Measurements from ENCODE around the gene ARFGAP3. TPM values are rescaled to one million over a fixed set of nuclear protein-coding genes. Genes with fewer than 3 reads are reported as not detected.

ARFGAP3 gene
- total RNA-seq, 1 experiment from 2014 or later = 37.8 TPM

DNA sequence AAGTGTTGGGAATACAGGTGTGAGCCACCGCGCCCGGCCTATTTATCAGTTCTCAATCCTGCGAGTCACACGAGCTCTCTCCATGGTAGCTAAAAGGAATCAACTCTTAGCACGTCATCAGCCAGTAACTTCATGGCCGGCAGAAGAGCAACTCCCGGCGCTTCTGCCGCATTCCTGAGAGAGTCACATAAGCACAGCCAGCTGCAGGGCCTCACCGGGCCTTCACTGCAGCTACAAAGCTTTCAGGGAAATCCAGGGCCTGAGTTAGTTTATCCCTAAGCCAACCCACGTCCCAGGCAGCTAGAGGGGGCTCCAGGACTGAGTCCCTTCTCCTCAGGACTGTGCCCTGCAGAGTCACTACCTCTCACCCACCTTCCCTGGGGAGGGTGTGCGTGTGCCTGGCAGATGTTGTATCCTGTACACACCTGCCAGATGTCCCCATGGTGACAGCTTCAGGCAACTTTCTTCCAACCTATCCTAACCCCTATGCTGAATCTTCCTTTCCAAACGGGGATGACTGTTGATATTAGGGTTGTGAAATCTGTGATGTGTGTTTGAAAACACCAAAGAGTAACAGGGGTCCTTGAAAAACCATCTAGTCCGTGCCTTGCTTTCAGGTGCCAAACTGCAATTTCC, 45.9 kb upstream of the ARFGAP3 start:
- DNase-seq = no peak
- intact Hi-C loops (cut with micrococcal nuclease; ENCODE audit: unreplicated experiment) = no loop called here
- H3K27me3 Mint-ChIP-seq (ENCODE audit: unreplicated experiment) = no peaks in the 10 kb centered on the region
- no peak overlapping the region for H3K4me3 Mint-ChIP-seq (ENCODE audit: low read depth, unreplicated experiment)
- H3K27ac Mint-ChIP-seq (ENCODE audit: unreplicated experiment) = peak overlapping the region; percentile 56
- TF ChIP-seq, protein P1, sequence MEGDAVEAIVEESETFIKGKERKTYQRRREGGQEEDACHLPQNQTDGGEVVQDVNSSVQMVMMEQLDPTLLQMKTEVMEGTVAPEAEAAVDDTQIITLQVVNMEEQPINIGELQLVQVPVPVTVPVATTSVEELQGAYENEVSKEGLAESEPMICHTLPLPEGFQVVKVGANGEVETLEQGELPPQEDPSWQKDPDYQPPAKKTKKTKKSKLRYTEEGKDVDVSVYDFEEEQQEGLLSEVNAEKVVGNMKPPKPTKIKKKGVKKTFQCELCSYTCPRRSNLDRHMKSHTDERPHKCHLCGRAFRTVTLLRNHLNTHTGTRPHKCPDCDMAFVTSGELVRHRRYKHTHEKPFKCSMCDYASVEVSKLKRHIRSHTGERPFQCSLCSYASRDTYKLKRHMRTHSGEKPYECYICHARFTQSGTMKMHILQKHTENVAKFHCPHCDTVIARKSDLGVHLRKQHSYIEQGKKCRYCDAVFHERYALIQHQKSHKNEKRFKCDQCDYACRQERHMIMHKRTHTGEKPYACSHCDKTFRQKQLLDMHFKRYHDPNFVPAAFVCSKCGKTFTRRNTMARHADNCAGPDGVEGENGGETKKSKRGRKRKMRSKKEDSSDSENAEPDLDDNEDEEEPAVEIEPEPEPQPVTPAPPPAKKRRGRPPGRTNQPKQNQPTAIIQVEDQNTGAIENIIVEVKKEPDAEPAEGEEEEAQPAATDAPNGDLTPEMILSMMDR (IDR thresholded peaks at IDR 0.05; ENCODE audit: unreplicated experiment) = no peak
- CTCF ChIA-PET = interaction anchor here (0.8 to 1.0 kb wide), 3 partner anchors 12 to 131 kb away, joined by 3 read pairs; no protein-coding TSS in a partner anchor
- BruUV-seq (replicated peaks) = no TSS peak
- peaks cover 32% of the 10 kb centered on the region for H3K4me1 Mint-ChIP-seq (ENCODE audit: low read depth, unreplicated experiment)
- no peaks in the 10 kb centered on the region for H3K9me3 Mint-ChIP-seq (ENCODE audit: low read depth, unreplicated experiment)
- H3K36me3 Mint-ChIP-seq (ENCODE audit: insufficient read depth, unreplicated experiment) = peaks cover 88% of the 10 kb centered on the region

DNA sequence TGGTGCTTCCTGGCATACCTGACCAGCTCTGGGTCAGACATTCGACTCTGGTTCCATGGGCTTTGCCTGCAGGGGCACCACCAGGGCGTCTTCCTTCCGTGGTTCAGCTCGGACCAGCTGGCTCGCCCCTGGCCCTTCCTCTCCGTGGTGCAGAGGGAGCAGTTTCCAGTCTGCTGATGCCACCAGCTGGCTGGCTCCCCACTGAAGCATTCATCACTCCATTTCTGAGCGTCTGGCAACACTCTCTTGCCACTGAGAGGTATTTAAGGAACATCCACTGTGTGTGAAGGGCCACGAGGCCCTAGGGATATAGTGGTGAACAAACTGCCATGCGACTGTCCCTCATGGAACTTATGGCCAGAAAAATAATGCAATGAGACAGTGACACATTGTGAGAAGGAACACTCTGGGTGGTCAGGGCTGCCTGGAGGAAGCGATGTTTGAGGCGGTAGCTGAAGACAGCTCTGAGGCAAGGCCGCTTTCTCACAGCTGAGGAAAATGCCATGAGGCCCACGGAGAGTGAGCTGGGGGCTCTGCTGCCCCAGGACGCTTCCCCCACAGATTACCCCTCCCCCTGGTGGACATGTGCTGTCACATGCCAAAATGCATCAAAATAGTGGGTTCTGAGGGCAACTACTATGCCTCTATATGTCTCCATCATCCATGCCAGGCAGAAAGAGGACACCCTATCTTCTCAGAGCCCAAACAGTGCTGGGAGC, 44.9 kb upstream of the ARFGAP3 start:
- H3K36me3 Mint-ChIP-seq (ENCODE audit: insufficient read depth, unreplicated experiment) = peaks cover 86% of the 10 kb centered on the region
- intact Hi-C loops (cut with micrococcal nuclease; ENCODE audit: unreplicated experiment) = no loop called here
- no TSS peak for BruUV-seq (replicated peaks)
- peaks cover 25% of the 10 kb centered on the region for H3K4me1 Mint-ChIP-seq (ENCODE audit: low read depth, unreplicated experiment)
- TF ChIP-seq, protein P1 (IDR thresholded peaks at IDR 0.05; ENCODE audit: unreplicated experiment) = peak; percentile 25
- no peak overlapping the region for H3K4me3 Mint-ChIP-seq (ENCODE audit: low read depth, unreplicated experiment)
- CTCF ChIA-PET = interaction anchor here (1.0 kb wide), 1 partner anchor 16 kb away, joined by 3 read pairs; no protein-coding TSS in a partner anchor
- no peaks in the 10 kb centered on the region for H3K9me3 Mint-ChIP-seq (ENCODE audit: low read depth, unreplicated experiment)
- no peak for DNase-seq
- H3K27me3 Mint-ChIP-seq (ENCODE audit: unreplicated experiment) = no peaks in the 10 kb centered on the region
- H3K27ac Mint-ChIP-seq (ENCODE audit: unreplicated experiment) = no peak overlapping the region

DNA sequence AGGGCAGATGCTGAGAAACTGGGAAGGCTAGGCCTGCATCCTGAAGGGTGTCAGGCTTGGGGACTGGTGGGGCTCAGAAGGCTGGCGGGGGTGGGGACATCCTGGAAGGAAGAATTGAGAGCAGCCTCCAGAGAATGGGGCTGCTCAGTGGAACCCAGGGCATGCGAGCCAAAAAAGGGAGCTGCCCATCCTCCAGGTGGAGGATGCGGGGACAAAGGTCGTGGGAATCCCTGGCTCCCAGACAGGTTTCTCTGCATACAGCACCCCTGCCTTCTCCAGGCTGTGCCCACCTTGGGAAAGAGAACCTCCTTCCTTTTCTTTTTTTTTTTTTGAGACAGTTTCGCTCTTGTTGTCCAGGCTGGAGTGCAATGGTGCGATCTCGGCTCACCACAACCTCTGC, 40.9 kb upstream of the ARFGAP3 start:
- DNase-seq = no peak
- CTCF ChIA-PET = no interaction called here
- H3K9me3 Mint-ChIP-seq (ENCODE audit: low read depth, unreplicated experiment) = no peaks in the 10 kb centered on the region
- TF ChIP-seq, protein P1 (IDR thresholded peaks at IDR 0.05; ENCODE audit: unreplicated experiment) = no peak
- H3K4me3 Mint-ChIP-seq (ENCODE audit: low read depth, unreplicated experiment) = no peak overlapping the region
- BruUV-seq (replicated peaks) = no TSS peak
- peak overlapping the region; percentile 5 for H3K27ac Mint-ChIP-seq (ENCODE audit: unreplicated experiment)
- peaks cover 55% of the 10 kb centered on the region for H3K36me3 Mint-ChIP-seq (ENCODE audit: insufficient read depth, unreplicated experiment)
- H3K27me3 Mint-ChIP-seq (ENCODE audit: unreplicated experiment) = no peaks in the 10 kb centered on the region
- H3K4me1 Mint-ChIP-seq (ENCODE audit: low read depth, unreplicated experiment) = peaks cover 12% of the 10 kb centered on the region
- intact Hi-C loops (cut with micrococcal nuclease; ENCODE audit: unreplicated experiment) = no loop called here

DNA sequence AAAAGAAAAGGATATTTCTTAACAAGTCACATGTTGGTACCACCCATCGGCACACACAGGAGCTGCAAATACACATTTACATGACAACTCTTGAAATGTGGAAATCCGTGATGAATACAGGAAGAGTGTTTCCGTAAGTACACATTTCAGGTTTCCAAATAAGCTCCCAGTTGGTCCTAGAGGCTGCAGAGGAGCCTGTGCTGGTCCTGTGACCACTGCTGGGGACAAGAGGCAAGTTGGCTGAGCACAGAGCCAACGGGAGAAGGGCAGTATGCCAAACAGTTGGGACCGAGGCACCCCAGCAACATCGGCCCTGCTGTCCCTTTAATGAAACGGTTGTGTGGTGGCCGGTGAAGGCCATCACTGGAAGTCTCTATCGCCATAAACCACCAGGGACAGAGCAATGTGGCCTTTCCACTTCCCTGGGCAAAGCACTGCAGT, 38.5 kb upstream of the ARFGAP3 start:
- H3K36me3 Mint-ChIP-seq (ENCODE audit: insufficient read depth, unreplicated experiment) = peaks cover 47% of the 10 kb centered on the region
- TF ChIP-seq, protein P1 (IDR thresholded peaks at IDR 0.05; ENCODE audit: unreplicated experiment) = no peak

More for the DNA sequence above, 38.5 kb upstream of the ARFGAP3 start:
- no TSS peak for BruUV-seq (replicated peaks)
- peaks cover 12% of the 10 kb centered on the region for H3K4me1 Mint-ChIP-seq (ENCODE audit: low read depth, unreplicated experiment)
- intact Hi-C loops (cut with micrococcal nuclease; ENCODE audit: unreplicated experiment) = no loop called here
- no peaks in the 10 kb centered on the region for H3K27me3 Mint-ChIP-seq (ENCODE audit: unreplicated experiment)
- H3K9me3 Mint-ChIP-seq (ENCODE audit: low read depth, unreplicated experiment) = no peaks in the 10 kb centered on the region
- CTCF ChIA-PET = no interaction called here
- no peak overlapping the region for H3K4me3 Mint-ChIP-seq (ENCODE audit: low read depth, unreplicated experiment)
- no peak overlapping the region for H3K27ac Mint-ChIP-seq (ENCODE audit: unreplicated experiment)
- no peak for DNase-seq
